ENCODE results near the gene PZP.
"Not testable (repeated sequence)": the region's sequence is repeated elsewhere in the genome, so short reads cannot be mapped to it uniquely, and the experiment has no call there.

The PZP gene

GRCh38 chr12:9180810-9181209 is 27.4 kb downstream of the PZP start:
- no peak for DNase-seq (ENCODE audit: low spot score)

GRCh38 chr12:9179781-9180180 is 28.4 kb downstream of the PZP start:
- no peak for DNase-seq (ENCODE audit: low spot score)

GRCh38 chr12:9169979-9170634 is 38.1 kb downstream of the PZP start:
- DNase-seq (ENCODE audit: low spot score) = no peak

- not testable (repeated sequence) for DNase-seq (ENCODE audit: low spot score)
Measured at GRCh38 chr12:9167345-9167744, 40.9 kb downstream of the PZP start.

- peak; percentile 3 for DNase-seq (ENCODE audit: low spot score)
Measured at GRCh38 chr12:9163392-9163791, 44.8 kb downstream of the PZP start.

- no peak for DNase-seq (ENCODE audit: low spot score)
Measured at GRCh38 chr12:9156119-9156518, 52.1 kb downstream of the PZP start.

GRCh38 chr12:9149372-9149771 is 58.8 kb downstream of the PZP start:
- no peak for DNase-seq (ENCODE audit: low spot score)

- no peak for DNase-seq (ENCODE audit: low spot score)
Measured at GRCh38 chr12:9148926-9149325, 59.3 kb downstream of the PZP start.

- no peak for DNase-seq (ENCODE audit: low spot score)
Measured at GRCh38 chr12:9147461-9147860, 60.7 kb downstream of the PZP start.

- no peak for DNase-seq (ENCODE audit: low spot score)
Measured at GRCh38 chr12:9144730-9145106, 63.5 kb downstream of the PZP start.

- no peak for DNase-seq (ENCODE audit: low spot score)
Measured at GRCh38 chr12:9143929-9144729, 64.1 kb downstream of the PZP start.

GRCh38 chr12:9143137-9143536 is 65.1 kb downstream of the PZP start:
- no peak for DNase-seq (ENCODE audit: low spot score)

GRCh38 chr12:9139588-9140290 is 68.5 kb downstream of the PZP start:
- DNase-seq (ENCODE audit: low spot score) = not testable (repeated sequence)

GRCh38 chr12:9135903-9136310 is 72.3 kb downstream of the PZP start:
- DNase-seq (ENCODE audit: low spot score) = no peak

- DNase-seq (ENCODE audit: low spot score) = no peak
Measured at GRCh38 chr12:9134981-9135628, 73.1 kb downstream of the PZP start.

- no peak for DNase-seq (ENCODE audit: low spot score)
Measured at GRCh38 chr12:9133216-9133916, 74.8 kb downstream of the PZP start.

- no peak for DNase-seq (ENCODE audit: low spot score)
Measured at GRCh38 chr12:9132008-9132535, 76.1 kb downstream of the PZP start.

GRCh38 chr12:9130244-9130643 is 78.0 kb downstream of the PZP start:
- DNase-seq (ENCODE audit: low spot score) = no peak

- no peak for DNase-seq (ENCODE audit: low spot score)
Measured at GRCh38 chr12:9127936-9128663, 80.1 kb downstream of the PZP start.

- DNase-seq (ENCODE audit: low spot score) = no peak
Measured at GRCh38 chr12:9127484-9127883, 80.7 kb downstream of the PZP start.
